Upper lobe of left lung (tissue), 6 donors: Measurements from ENCODE around the gene ACACB. TPM values are rescaled to one million over a fixed set of nuclear protein-coding genes. Genes with fewer than 3 reads are reported as not detected.

Experiments used
- ATAC-seq, 2 donors: fragments of 200-7000 bp; cut with Tn5 transposase; one replicate each; pipeline ENCODE4 v1.9.1; 2022; ENCODE audit warnings: mild to moderate bottlenecking in 2 of 2, moderate library complexity in 2 of 2; ENCODE audit not compliant: low FRiP score in 2 of 2
- DNase-seq, 2 donors: peaks; one replicate each; pipeline ENCODE4 v3.0.0-alpha.2; 2019 to 2020
- H3K27ac ChIP-seq, 4 donors: fragments of 200-600 bp; sonication (generic); one replicate each; pipeline ENCODE4 v1.5.1; 2016 to 2019
- H3K27me3 ChIP-seq, 4 donors: fragments of 200-600 bp; sonication (generic); one replicate each; pipeline ENCODE4 v1.5.1; 2017 to 2019
- H3K36me3 ChIP-seq, 4 donors: fragments of 200-600 bp; sonication (generic); one replicate each; pipeline ENCODE4 v1.5.1; 2016 to 2019
- H3K4me1 ChIP-seq, 4 donors: fragments of 200-600 bp; sonication (generic); one replicate each; pipeline ENCODE4 v1.5.1; 2018 to 2019
- H3K4me3 ChIP-seq, 4 donors: fragments of 200-600 bp; sonication (generic); one replicate each; pipeline ENCODE4 v1.5.1; 2017 to 2019; ENCODE audit warnings: mild to moderate bottlenecking in 2 of 4, moderate library complexity in 1 of 4
- H3K9me3 ChIP-seq, 4 donors: fragments of 200-600 bp; sonication (generic); one replicate each; pipeline ENCODE4 v1.5.1; 2018 to 2019
- CTCF ChIP-seq, 6 experiments: fragments of 450-650 bp in 4 of 6; fragments of 200-600 bp in 2 of 6; sonication (generic) in 2 of 6; IDR thresholded peaks; one replicate each; pipeline ENCODE4 v1.5.1; 2016 to 2019; ENCODE audit warnings: antibody characterized with exemption in 6 of 6
- EP300 ChIP-seq, 4 donors: sonication (generic); formaldehyde crosslinking; IDR thresholded peaks; one replicate each; pipeline ENCODE4 v1.5.1; 2017; ENCODE audit warnings: antibody characterized with exemption in 4 of 4, control low read depth in 2 of 4
- POLR2A ChIP-seq, 4 donors: fragments of 450-650 bp; IDR thresholded peaks; one replicate each; pipeline ENCODE4 v1.5.1; 2016 to 2017; ENCODE audit warnings: antibody characterized with exemption in 4 of 4, mild to moderate bottlenecking in 2 of 4
- POLR2AphosphoS5 ChIP-seq, 2 donors: sonication (generic); formaldehyde crosslinking; IDR thresholded peaks; one replicate each; pipeline ENCODE4 v1.5.1; 2017; ENCODE audit warnings: antibody characterized with exemption in 2 of 2
- WGBS, 2 donors: methylation state at CpG; one replicate each; pipeline ENCODE4 v1.1.5; 2017 to 2018; 5-methylcytosine and 5-hydroxymethylcytosine counted together
- total RNA-seq, 6 donors: library from RNA; depleted of rRNA in 4 of 6; stranded (reverse); fragments of >200 nt in 4 of 6; gene quantifications; one replicate each; pipeline versions ENCODE4 v1.1.0 to v1.2.1, GENCODE V29; 2016 to 2021
- donor health status: DM: no; HTN: no; CAD: no; lungs with moderate emphysema.
- donor health status: DM: no; HTN: yes; CAD: no; lungs with severe emphysema.

ACACB gene
- total RNA-seq, 6 donors from 2014 or later, result 26.3 to 202 (median 36.3) TPM

GRCh38 chr12:109173443-109174240 is 57.3 kb downstream of the ACACB start:
- H3K9me3 ChIP-seq, result no peaks in the 10 kb centered on the region
- no peaks in the 10 kb centered on the region for H3K27me3 ChIP-seq
- no peak overlapping the region for H3K4me3 ChIP-seq
- DNase-seq, result no peak
- peaks cover 0 to 9% (median 2%) of the 10 kb centered on the region in 4 donors for H3K4me1 ChIP-seq
- ATAC-seq, result no peak
- WGBS, 2 donors, result 94 to 98% methylated on average over 17 of the region's 17 CpGs
- peaks cover 0 to 69% (median 26%) of the 10 kb centered on the region in 4 donors for H3K36me3 ChIP-seq
- no peak overlapping the region for H3K27ac ChIP-seq
- TF ChIP-seq POLR2A (IDR thresholded peaks at IDR 0.05) (no peak), CTCF (IDR thresholded peaks at IDR 0.05) (no peak), POLR2AphosphoS5 (IDR thresholded peaks at IDR 0.05) (no peak), EP300 (IDR thresholded peaks at IDR 0.05) (no peak)

DNA sequence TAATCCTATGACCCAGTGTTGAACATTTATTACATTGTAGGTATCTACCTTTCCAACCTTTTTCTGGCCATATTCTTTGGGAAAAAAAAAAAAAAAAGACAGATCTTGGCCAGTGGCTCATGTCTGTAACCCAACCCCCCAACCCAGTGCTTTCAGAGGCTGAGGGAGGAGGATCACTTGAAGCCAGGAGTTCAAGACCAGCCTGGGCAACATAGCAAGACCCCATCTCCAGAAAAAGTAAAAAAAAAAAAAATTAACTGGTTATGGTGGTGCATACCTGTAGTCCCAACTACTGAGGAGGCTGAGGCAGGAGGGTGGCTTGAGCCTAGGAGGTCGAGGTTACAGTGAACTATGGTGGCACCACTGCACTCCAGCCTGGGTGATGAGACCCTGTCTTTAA is 58.1 kb downstream of the ACACB start:
- Histone ChIP-seq H3K27ac (no peak overlapping the region), H3K9me3 (no peaks in the 10 kb centered on the region), H3K4me1 (peaks cover 0 to 9% (median 2%) of the 10 kb centered on the region in 4 donors), H3K4me3 (no peak overlapping the region), H3K36me3 (peaks cover 0 to 69% (median 31%) of the 10 kb centered on the region in 4 donors), H3K27me3 (no peaks in the 10 kb centered on the region)
- TF ChIP-seq CTCF (IDR thresholded peaks at IDR 0.05), result no peak
- TF ChIP-seq POLR2A (IDR thresholded peaks at IDR 0.05), result no peak
- TF ChIP-seq EP300 (IDR thresholded peaks at IDR 0.05), result no peak
- no peak for TF ChIP-seq POLR2AphosphoS5 (IDR thresholded peaks at IDR 0.05)
- 96 to 100% methylated on average over 1 of the region's 1 CpG for WGBS, 2 donors
- DNase-seq (no peak), ATAC-seq (no peak)

GRCh38 chr12:109178532-109178931 is 62.1 kb downstream of the ACACB start:
- 72 to 91% methylated on average over 6 of the region's 6 CpGs for WGBS, 2 donors
- Histone ChIP-seq H3K27me3 (no peaks in the 10 kb centered on the region), H3K4me1 (no peaks in the 10 kb centered on the region), H3K4me3 (no peak overlapping the region), H3K36me3 (peaks cover 0 to 59% (median 20%) of the 10 kb centered on the region in 4 donors), H3K9me3 (no peaks in the 10 kb centered on the region), H3K27ac (no peak overlapping the region)
- DNase-seq, result no peak
- TF ChIP-seq CTCF (IDR thresholded peaks at IDR 0.05) (no peak), POLR2A (IDR thresholded peaks at IDR 0.05) (no peak), POLR2AphosphoS5 (IDR thresholded peaks at IDR 0.05) (no peak), EP300 (IDR thresholded peaks at IDR 0.05) (no peak)
- ATAC-seq, result no peak

DNA sequence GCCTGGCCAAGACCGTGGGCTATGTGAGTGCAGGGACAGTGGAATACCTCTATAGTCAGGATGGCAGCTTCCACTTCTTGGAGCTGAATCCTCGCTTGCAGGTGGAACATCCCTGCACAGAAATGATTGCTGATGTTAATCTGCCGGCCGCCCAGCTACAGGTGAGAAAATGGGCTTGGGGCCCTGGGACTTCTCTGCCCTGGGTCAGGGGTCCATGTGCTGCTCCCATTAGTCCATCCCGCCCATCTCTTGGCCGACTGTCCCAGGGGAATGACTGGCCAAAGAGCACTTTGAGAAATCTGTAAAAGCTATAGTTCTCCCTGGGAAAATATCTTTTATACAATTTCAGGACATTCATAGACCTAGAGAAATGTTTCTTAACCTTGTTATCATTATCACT is 63.5 kb downstream of the ACACB start:
- Histone ChIP-seq H3K4me1 (no peaks in the 10 kb centered on the region), H3K36me3 (peaks cover 0 to 57% (median 21%) of the 10 kb centered on the region in 4 donors), H3K9me3 (no peaks in the 10 kb centered on the region), H3K4me3 (no peak overlapping the region), H3K27ac (no peak overlapping the region), H3K27me3 (no peaks in the 10 kb centered on the region)
- no peak for DNase-seq
- 88 to 95% methylated on average over 6 of the region's 6 CpGs for WGBS, 2 donors
- peak in 1 of 2 donors; percentile 11 for ATAC-seq
- TF ChIP-seq CTCF (IDR thresholded peaks at IDR 0.05) (no peak), POLR2AphosphoS5 (IDR thresholded peaks at IDR 0.05) (no peak), POLR2A (IDR thresholded peaks at IDR 0.05) (no peak), EP300 (IDR thresholded peaks at IDR 0.05) (no peak)
